GM18511 (cell line): ENCODE results near the gene DENND1B.

Experiments used
- ATAC-seq: cut with Tn5 transposase; IDR thresholded peaks from one replicate; pipeline ENCODE4 v1.9.1; 2021; ENCODE audit warnings: mild to moderate bottlenecking, moderate library complexity; ENCODE audit not compliant: unreplicated experiment

DENND1B gene

DNA sequence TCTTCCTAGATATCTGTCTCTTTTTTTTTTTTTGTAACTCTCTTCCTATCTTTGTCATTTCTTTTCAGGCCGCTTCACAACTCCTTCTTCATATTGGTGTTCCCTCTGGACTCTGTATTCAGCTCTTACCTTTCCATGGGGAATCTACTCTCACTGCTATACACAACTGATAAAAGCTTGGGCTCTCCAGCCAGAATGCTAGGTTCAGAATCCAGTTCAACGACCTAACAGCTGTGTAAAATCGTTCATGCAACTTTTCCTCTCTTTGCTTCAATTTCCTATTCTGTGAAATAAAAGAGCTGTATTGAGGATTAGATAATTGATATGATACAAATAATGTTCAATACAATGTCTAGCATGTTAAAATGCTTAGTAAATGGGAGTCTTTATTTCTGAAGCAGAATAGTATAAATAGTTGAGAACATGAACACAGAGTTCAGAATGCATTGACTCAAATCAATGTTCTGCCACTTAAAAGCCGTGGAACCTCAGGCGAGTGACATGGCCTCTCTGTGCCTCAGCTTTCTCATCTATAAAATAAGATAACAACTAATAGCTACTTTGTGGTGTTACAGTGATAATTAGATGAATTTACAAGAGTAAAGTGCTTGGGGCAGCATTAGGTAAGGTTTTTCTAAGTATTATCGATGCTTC, 88.5 kb downstream of the DENND1B start:
- no peak for ATAC-seq

DNA sequence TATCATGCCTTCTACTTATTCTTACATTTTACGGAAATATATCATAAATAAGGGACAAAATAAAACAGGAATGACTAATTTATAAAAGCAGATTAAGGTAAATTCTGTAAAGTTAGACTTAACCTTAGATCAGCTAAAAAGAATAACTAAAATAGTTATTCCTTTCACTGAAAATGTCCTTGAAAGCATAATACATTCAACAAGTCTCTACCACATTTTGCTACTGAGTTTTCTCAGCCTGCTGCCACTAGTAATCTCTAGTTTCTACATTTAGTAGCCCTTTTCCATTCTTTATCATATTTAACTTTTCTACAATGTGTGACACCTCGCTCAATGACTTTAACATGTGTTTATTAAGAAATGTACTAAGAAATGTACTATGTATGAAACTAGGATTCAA, 89.0 kb downstream of the DENND1B start:
- ATAC-seq = no peak

DNA sequence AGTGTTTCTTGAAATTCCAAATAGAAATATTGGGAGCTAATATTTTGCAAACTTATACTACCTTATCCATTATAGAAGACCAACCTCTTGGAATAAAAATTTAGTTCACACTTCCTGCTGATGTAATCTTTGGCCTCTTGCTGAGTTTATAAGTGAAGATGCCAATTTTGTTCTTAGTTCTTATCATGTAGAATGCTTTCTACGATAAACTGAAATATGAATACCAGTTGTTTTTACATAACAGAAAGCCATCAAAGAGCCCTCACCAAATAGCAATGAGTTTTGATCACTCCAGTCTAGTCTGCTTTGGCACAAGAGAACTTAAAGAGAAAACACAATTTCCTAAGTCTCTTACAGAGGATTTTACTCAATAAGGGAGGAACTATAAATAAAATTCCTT, 89.5 kb downstream of the DENND1B start:
- ATAC-seq = no peak

DNA sequence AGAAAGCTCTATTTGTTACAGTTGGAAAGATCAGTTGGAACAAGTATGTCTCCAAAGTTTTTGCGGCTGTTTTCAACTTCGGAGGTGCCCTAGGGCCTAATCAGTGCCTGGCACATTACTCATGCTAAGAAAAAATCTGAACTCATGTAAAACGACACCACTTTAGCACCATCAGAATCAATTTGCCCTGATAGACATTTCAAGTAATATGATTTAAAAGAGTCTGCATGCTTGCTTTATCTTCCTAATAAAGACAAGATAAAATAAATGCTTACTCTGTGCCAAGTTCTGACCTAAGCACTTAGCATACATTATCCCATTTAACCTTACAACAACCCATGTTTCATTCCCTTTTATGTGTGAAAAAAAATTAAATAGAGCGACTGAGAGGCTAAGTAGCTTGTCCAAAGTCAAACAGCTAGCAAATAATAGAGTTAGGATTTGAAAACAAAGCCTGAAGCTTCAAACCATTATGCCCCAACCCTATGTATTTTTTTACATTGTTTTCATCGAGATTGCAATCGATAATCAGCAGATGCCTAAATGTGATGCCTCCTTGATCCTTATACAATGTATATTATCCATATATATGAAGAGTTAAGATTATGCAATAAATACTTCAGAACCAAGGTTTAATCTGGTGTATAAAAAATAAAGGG, 91.3 kb downstream of the DENND1B start:
- ATAC-seq = no peak

DNA sequence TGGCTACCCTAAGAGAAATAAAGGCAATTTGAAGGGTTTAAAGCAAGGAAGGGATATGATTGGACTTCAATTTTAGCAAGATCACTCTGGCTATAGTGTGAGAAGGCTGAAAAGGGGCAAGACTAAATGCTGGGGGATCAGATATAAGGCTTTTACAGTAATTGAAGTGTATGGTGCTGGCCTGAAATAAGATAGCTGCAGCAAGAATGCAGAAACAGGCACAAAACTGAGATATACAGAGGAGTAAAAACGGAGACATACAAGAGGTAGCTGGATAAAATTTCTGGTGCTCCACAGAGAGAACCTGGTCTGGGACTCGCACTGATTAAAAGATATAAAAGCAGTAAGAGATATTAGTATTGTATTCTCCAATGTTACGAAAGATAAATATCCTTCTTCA, 92.0 kb downstream of the DENND1B start:
- no peak for ATAC-seq

DNA sequence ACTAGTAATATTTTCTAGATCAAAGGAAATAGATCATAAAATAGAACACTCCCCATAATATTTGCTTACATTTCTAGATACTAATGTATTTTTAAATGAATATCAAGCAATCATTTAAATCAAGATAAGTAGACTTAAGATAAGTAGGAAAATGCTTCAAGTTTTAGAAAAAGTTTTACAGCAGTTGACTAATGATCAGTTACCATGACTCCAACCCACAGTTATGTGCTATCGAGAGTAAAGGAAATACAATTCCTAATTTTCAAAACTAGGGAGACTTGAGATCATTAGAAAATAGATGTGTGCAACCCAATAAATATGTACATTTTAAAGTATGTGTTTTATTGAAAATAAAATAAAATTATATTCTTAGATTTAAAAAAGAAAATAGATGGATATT, 95.0 kb downstream of the DENND1B start:
- no peak for ATAC-seq

DNA sequence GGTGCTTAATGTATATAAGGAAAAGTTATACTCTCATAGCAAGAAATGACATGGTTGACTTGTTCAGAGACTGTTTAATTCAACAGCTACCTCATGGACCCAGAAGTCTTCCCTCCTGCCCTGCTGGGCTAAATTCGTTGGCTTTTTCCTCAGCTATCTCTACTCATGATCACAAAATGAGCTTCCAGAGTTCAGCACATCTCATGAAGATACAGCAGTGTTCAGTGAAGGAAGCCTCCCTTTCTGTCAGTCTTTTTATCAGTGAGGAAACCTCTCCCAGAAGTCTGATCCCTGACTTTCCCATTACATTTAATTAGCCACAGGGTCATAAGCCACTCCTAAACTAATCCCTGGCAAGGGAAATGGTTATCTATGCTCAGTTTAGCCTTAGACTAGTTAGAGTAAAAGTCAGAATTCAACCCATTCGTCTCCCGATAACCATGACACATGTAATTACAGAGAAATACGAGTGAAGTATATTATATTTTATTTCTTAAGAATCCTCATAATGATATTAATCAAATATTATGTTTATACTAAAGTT, 97.5 kb downstream of the DENND1B start:
- ATAC-seq = no peak

DNA sequence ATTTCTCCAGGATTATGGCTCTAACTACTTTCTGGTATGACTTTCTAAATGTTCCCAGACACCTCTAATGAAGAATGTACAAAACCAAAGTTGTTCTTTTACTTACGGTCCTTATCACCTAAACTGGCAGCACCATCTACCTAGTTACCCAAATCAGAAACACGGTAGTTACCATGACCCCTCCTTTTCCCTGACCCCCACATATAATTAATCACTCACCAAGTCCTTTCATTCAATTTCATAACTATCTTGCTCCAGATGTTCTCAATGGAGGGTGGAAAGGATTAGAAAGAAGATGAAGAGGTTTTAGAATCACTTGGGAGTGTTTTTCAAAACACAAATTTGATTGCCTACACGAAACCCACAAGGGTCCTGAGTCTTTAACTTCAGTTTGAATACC, 98.0 kb downstream of the DENND1B start:
- ATAC-seq = no peak

DNA sequence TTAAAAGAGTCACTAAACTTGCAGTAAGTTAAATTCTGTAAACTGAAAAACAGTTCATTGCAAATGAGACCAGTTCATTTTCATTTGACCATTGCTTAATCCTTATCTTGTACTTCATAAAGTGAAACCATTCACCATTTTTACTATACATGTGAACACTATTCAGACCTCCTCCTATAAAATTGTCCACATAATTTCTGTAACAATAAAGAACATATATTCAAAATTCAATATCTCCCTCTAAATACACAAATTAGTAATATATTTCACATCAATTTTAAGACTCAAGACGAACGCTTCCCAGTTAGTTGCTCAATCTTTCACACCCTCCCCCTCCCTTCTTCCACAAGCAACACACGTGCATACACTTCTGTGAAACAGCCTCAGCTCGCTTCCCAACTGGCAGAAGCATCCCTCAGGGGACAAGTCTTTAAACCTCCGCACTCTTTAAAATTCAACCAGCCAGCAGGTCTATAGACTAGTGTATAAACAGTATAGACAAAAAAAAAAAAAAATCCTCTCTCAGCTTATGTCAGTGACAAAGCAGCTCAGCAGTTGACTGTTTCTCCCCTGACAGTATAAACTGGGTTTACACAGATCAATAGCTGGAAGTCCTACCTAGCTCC, 99.6 kb downstream of the DENND1B start:
- no peak for ATAC-seq

DNA sequence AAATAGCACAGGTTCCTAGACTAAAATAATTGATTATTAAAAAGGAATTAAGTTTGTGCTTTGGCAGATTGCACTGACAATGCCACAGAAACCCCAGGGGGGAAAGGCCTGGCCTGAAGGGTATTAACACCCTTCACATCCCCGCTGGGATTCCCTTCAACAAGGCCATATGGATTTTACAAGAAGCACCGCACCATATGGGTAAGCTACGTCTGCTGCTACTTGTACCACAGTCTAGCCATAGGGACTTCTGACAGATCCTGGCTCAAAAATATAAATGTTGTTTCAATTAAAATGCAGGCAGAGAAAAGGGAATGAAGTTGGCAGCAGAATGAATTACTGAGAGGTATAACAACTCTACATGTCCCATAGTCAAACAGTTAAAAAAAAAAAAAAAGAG, 101.0 kb downstream of the DENND1B start:
- no peak for ATAC-seq

DNA sequence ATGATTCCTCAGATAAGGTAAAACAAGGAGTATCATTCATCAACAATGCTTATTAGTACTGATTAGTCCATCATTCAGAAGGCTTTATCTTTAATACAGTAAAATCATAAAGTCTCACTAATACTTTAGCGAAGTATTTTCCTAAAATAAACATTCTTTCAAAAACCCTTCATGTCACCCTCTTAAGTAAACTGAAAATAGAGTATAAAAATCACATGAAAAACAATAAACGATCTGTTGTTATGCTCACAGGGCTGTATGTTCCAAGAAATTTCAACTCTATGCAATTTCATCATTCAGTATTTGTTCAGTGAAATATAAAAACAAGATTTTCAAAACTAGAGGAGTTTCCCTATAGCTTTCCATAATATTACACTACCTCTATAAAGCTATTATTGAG, 102.0 kb downstream of the DENND1B start:
- ATAC-seq = no peak

DNA sequence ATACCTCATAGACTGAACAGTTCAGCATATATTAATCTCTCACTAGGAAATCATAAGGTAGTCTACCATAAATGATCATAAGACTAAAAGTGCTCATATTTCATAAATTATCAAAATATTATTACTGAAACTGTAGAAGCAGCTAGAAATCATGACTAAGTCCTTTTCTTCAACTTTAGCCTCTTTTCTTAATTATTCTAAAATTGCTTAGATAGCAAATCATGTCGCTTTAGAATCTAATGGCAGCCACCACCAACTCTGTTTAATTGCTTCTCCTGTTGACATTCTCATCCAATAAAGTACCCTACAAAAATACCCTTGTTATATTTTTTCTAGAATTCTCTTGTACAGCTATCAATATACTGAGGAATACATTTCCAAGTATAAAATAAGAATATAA, 102.9 kb downstream of the DENND1B start:
- no peak for ATAC-seq

DNA sequence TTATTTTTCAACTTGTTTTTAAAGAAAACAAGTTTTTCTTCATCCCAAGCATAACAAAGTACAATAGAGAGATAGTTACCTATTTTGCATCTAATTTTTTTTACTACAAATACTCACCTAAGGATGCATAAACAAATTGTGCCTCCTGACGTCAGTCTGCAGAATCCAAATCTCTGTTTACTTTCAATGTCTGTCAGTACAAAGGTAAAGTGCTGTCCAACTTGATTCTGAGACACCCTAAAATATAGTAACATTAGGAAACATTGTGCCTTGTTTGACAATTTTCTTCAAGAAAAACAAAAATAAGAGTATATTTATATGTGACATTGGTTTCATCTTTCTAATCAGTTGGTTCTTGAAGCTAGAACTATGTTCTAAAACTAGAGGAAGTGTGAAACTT, 103.4 kb downstream of the DENND1B start:
- no peak for ATAC-seq

DNA sequence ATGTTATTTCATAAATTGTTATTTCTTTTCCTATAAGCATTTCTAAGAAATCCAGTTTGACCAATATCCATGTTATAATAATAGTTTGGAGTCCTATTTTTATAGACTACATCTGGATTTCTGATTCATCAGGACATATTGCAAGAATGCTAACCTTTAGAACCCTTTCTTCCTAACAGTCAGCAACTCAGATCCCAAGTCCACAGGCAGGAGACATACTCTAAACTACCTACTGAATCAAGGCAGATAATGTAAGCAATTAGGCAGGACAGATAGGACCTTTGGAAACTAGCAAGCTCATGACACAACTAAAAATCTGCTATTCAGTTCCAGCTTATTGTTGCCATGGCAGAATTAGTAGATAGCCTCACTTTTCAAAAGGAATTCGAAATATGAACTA, 104.1 kb downstream of the DENND1B start:
- no peak for ATAC-seq

DNA sequence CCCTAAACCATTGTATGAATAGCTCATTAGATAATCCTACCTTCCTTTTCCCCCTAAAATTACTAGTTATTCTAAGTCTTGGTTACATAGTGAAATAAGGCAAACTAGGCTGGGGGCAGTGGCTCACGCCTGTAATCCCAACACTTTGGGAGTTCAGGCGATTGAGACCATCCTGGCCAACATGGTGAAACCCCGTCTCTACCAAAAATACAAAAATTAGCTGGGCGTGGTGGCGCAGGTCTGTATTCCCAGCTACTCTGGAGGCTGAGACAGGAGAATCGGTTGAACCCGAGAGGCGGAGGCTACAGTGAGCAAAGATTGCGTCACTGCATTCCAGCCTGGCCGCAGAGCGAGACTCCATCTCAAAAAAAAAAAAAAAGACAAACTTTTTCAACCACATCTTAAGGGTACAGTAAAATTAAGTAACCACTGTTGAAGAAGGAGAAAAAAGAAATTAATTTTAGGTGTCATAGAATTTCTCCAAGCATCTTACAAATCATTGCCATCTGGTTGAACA, 108.5 kb downstream of the DENND1B start:
- ATAC-seq = no peak

DNA sequence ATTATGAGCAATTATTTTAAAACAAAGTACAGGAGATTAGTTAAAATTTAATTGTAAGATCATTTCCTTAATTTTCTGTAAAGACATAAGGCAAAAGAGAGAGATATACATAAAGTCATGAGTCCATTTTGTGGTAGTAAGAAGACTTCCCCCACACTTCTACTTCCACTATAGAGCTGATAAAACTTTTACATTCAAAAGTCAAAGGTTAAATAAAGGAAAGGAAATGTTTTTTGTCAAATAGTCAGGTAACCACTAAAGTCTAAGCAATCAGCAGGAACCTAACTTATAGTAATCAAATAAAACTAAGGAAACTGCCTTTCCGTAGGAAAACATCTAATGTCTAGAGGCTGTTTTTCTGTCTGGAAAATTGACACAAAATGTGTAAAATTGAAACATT, 110.9 kb downstream of the DENND1B start:
- no peak for ATAC-seq

DNA sequence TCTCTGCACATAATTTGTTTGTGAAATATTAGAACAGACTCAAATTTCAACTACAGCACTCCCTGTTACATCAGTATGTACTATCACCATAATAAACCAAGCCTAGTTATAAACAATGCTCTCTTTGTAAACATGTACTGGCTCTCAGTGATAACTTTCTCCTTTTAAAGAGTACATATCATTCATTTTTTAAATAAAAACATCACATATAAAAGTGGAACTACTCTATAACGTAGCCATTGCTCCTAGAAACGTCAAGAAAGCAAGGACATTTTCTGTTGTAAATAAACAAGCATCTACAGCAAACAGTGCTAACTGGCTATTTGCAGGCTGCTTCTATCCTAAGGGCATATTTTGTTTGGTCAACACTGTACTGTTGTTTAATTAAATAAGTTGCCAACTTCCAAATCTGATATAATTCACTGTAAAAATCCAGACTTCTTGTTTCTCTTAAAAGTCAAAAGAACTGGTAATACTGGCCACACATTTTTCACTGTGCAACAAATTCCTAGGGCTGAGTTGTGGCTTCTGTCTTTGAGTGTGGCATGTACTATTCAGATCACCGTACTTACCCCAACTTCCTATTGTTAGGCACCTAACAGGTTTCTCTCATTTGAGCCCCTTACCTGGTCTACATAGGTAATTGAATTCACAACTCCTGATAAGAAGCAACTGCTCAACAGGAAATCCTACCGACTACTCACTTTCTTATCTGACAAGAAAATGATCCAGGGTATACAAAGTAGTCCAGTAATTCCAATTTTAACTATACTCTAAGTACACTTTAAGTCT, 111.9 kb downstream of the DENND1B start:
- ATAC-seq = no peak

DNA sequence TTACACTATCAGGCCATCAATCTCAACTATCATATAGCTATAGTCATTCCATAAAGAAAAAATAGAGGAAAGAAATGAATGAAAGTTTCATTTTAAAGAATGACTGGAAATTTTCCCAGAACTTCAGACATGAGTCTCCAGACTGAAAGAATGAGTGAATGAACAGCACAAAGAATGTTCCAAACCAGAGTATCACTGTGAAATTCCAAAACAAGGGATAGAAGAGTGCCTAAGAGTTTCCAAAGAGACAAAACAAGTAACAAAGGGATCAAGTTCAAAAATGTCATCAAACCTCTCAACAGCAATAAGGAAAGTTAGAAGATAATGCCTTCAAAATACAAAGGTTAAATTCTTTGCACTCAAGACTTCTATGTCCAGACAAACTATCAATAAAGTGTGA, 114.9 kb downstream of the DENND1B start:
- ATAC-seq = no peak

DNA sequence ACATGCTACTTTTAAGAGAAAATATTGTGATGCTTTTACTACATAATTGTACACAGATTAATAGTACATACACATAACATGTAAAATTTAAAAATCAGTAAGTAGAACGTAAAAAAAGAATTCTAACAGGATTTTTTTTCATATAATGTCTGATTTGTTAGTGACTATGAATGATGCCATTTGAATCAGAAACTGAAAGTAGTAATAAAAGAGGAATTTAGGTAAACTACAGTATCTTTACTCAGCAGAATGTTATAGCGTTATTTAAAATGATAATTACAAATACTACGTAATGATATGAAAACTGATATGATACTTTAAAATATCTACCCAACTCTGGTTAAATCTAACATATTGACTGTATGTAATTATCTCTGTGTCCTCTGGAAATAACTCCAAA, 116.1 kb downstream of the DENND1B start:
- ATAC-seq = no peak

DNA sequence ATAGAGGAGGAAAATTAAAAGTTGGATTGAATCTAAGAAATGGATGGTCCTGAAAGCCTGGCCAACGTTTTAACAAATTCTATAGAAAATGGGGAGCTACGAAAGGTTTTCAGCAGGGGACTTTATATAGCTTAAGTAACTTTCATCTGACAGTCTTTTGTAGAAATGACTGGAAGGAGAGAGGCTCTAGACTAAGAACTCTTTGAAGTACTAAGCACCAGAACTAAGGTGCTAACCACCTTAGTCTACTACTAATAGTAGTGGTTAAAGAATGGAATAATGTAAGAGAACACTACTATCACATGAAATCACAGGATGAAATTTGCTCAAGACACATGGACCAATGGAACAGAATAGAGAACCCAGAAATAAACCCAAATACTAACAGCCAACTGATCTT, 126.1 kb downstream of the DENND1B start:
- ATAC-seq = no peak

DNA sequence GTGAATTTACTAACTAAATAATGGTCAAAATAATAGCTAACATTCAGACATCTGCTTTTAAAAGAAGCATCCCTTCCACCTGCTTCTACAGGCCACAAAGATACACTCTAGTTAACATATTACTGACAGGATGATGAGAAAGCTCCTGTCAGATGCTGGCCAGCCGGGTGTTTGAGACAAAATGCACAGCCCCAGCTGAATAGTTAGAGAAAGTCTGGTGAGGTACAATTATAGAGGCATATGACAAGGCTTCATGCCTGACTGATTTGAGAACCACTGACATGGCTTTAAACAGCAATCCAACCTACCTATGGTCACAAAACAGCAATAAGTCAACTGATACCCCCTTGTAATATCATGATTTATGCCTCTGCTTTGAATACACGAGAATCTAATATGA, 137.0 kb downstream of the DENND1B start:
- ATAC-seq = no peak
